DND-41 (cell line): ENCODE results near the gene TARS1.

Experiments used
- ATAC-seq: fragments of 200-7000 bp; cut with Tn5 transposase; 3 replicates; pipeline ENCODE4 v1.9.1; 2021; ENCODE audit warnings: low read depth; ENCODE audit not compliant: insufficient read depth
- DNase-seq: peaks from one replicate; pipeline ENCODE4 v3.0.0-alpha.2; 2020
- H2AFZ ChIP-seq: 2 replicates; pipeline ENCODE4 v1.6.0; 2012; ENCODE audit warnings: low read depth, low read length
- H3K27ac ChIP-seq: 2 replicates; pipeline ENCODE4 v1.5.1; 2012; ENCODE audit warnings: low read length, inconsistent platforms
- H3K27me3 ChIP-seq: fragments of 200-600 bp; sonication (generic); 2 replicates; pipeline ENCODE4 v1.6.0; 2012; ENCODE audit warnings: low read length, mild to moderate bottlenecking, inconsistent platforms; ENCODE audit not compliant: insufficient read depth, poor library complexity
- H3K36me3 ChIP-seq: 2 replicates; pipeline ENCODE4 v1.5.1; 2012; ENCODE audit warnings: low read length, inconsistent platforms; ENCODE audit not compliant: insufficient read depth
- H3K4me1 ChIP-seq: 2 replicates; pipeline ENCODE4 v1.5.1; 2012; ENCODE audit warnings: mild to moderate bottlenecking, low read length; ENCODE audit not compliant: insufficient read depth
- H3K4me2 ChIP-seq: 2 replicates; pipeline ENCODE4 v1.6.0; 2012; ENCODE audit warnings: mild to moderate bottlenecking, moderate library complexity, low read length, inconsistent platforms; ENCODE audit not compliant: insufficient read depth
- H3K4me3 ChIP-seq, 2 experiments: fragments of 200-600 bp in 1 of 2; shearing (Covaris generic) in 1 of 2; 2 replicates each; pipeline ENCODE4 v1.5.1; 2012 to 2016; ENCODE audit warnings: inconsistent platforms in 2 of 2, low read length in 2 of 2, mild to moderate bottlenecking in 2 of 2, low read depth in 1 of 2, moderate library complexity in 1 of 2
- H3K79me2 ChIP-seq: 2 replicates; pipeline ENCODE4 v1.6.0; 2012; ENCODE audit warnings: low read length, inconsistent platforms; ENCODE audit not compliant: insufficient read depth
- H3K9ac ChIP-seq: 2 replicates; pipeline ENCODE4 v1.6.0; 2012; ENCODE audit warnings: low read depth, mild to moderate bottlenecking, inconsistent platforms, low read length, moderate library complexity
- H3K9me3 ChIP-seq: 2 replicates; pipeline ENCODE4 v1.5.1; 2012; ENCODE audit warnings: low read length, moderate library complexity, mild to moderate bottlenecking, inconsistent platforms; ENCODE audit not compliant: insufficient read depth, severe bottlenecking
- H4K20me1 ChIP-seq: 2 replicates; pipeline ENCODE4 v1.6.0; 2012; ENCODE audit warnings: low read length; ENCODE audit not compliant: insufficient read depth
- EZH2 ChIP-seq: IDR thresholded peaks from 3 replicates; pipeline ENCODE4 v1.6.1; 2012; ENCODE audit warnings: borderline replicate concordance, low read depth, mild to moderate bottlenecking, moderate library complexity, low read length, inconsistent platforms; ENCODE audit not compliant: severe bottlenecking
- TF ChIP-seq, protein P1 (sequence below): IDR thresholded peaks from 2 replicates; pipeline ENCODE4 v1.5.1; 2012; ENCODE audit warnings: borderline replicate concordance, low read length, moderate library complexity, mild to moderate bottlenecking; ENCODE audit not compliant: poor library complexity, severe bottlenecking; ENCODE audit errors: extremely low read depth

Gene TARS1

GRCh38 chr5:33410221-33410620, 30.5 kb upstream of the TARS1 start:
- no peak for TF ChIP-seq EZH2
- TF ChIP-seq, protein P1, sequence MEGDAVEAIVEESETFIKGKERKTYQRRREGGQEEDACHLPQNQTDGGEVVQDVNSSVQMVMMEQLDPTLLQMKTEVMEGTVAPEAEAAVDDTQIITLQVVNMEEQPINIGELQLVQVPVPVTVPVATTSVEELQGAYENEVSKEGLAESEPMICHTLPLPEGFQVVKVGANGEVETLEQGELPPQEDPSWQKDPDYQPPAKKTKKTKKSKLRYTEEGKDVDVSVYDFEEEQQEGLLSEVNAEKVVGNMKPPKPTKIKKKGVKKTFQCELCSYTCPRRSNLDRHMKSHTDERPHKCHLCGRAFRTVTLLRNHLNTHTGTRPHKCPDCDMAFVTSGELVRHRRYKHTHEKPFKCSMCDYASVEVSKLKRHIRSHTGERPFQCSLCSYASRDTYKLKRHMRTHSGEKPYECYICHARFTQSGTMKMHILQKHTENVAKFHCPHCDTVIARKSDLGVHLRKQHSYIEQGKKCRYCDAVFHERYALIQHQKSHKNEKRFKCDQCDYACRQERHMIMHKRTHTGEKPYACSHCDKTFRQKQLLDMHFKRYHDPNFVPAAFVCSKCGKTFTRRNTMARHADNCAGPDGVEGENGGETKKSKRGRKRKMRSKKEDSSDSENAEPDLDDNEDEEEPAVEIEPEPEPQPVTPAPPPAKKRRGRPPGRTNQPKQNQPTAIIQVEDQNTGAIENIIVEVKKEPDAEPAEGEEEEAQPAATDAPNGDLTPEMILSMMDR, result no peak

DNA sequence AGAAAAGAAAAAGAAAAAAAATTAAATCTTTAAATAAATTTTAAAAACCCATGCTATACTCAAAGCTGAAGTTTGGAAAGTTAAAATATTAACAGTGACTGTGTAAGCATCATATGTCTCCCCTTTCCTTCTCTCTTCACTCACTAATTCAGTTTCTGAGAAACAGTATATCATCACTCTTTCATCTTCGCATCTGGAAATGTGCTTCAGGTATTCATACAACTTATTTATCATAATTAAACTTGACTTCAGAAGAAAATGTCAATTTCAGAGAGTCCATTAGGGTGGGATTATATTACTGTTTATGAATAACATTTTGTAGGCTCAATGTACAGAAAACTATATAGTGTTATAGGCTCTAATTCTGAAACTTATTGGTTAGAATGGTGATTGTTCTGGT, 29.3 kb upstream of the TARS1 start:
- H3K4me2 ChIP-seq, result no peak overlapping the region
- no peak overlapping the region for H3K27ac ChIP-seq
- ATAC-seq (no peak), DNase-seq (no peak)
- H3K79me2 ChIP-seq, result no peaks in the 10 kb centered on the region
- no peaks in the 10 kb centered on the region for H3K4me1 ChIP-seq
- H3K9ac ChIP-seq, result no peak overlapping the region
- TF ChIP-seq, protein P1, result no peak
- TF ChIP-seq EZH2, result no peak
- no peaks in the 10 kb centered on the region for H3K27me3 ChIP-seq
- no peak overlapping the region for H3K4me3 ChIP-seq
- no peak overlapping the region for H2AFZ ChIP-seq
- no peaks in the 10 kb centered on the region for H3K36me3 ChIP-seq
- no peaks in the 10 kb centered on the region for H3K9me3 ChIP-seq
- no peaks in the 10 kb centered on the region for H4K20me1 ChIP-seq

More at GRCh38 chr5:33410221-33410620, 30.5 kb upstream of the TARS1 start:
- Histone ChIP-seq H3K27ac (no peak overlapping the region), H3K27me3 (no peaks in the 10 kb centered on the region), H3K4me1 (no peaks in the 10 kb centered on the region), H2AFZ (no peak overlapping the region), H3K4me2 (no peak overlapping the region), H4K20me1 (no peaks in the 10 kb centered on the region), H3K79me2 (no peaks in the 10 kb centered on the region), H3K4me3 (no peak overlapping the region), H3K9ac (no peak overlapping the region), H3K36me3 (no peaks in the 10 kb centered on the region), H3K9me3 (no peaks in the 10 kb centered on the region)
- no peak for DNase-seq
- ATAC-seq, result no peak

DNA sequence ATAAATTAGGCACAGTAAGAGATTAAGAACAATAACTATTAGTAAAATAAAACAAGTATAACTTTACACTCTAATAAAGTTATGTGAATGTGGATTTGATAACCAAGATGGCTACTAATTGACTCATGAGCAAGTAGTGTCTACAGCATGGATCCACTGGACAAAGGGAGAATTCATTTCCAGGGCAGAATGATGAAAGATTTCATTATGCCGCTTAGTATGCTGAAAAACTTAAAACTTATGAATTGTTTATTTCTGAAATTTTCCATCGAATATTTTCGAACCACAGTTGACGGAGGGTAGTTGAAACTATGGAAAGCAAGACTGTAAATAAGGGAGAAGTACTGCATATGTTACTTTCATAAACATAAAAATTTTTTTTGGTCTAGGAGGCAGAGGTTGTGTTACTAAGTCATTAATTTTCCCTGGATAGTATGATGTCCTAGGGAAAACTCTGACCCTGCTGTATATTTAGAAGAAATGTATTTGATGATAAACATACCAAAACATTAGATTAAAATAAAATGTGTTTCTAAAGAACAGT, 24.9 kb upstream of the TARS1 start:
- H3K4me3 ChIP-seq, result no peak overlapping the region
- no peak overlapping the region for H3K9ac ChIP-seq
- H2AFZ ChIP-seq, result no peak overlapping the region
- no peak overlapping the region for H3K27ac ChIP-seq
- H3K4me2 ChIP-seq, result no peak overlapping the region
- H3K9me3 ChIP-seq, result no peaks in the 10 kb centered on the region
- no peaks in the 10 kb centered on the region for H3K36me3 ChIP-seq
- TF ChIP-seq, protein P1, result no peak
- TF ChIP-seq EZH2, result no peak
- H3K79me2 ChIP-seq, result no peaks in the 10 kb centered on the region
- H3K27me3 ChIP-seq, result no peaks in the 10 kb centered on the region
- DNase-seq (no peak), ATAC-seq (no peak)
- no peaks in the 10 kb centered on the region for H4K20me1 ChIP-seq
- H3K4me1 ChIP-seq, result no peaks in the 10 kb centered on the region

DNA sequence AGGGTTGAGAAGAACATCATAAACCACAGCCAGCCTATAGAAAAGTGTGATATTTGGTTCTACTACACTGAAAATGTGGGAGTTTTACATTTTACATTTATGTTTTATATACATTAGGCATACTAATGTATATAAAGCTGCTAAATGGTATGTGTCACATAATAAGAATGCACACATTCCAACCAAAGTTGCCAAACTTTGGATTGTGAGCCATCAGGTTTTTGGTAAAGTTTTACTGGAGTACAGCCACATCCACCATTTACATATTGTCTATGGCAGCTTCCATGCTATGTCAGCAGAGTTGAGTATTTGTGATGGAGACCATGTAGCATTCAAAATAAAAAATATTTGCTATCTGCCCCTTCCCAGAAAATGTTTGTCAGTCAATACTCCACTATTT, 23.1 kb upstream of the TARS1 start:
- no peak for ATAC-seq
- Histone ChIP-seq H3K9me3 (no peaks in the 10 kb centered on the region), H3K36me3 (no peaks in the 10 kb centered on the region), H4K20me1 (no peaks in the 10 kb centered on the region), H3K79me2 (no peaks in the 10 kb centered on the region), H3K27ac (no peak overlapping the region), H3K9ac (no peak overlapping the region), H3K27me3 (peaks cover 5% of the 10 kb centered on the region), H3K4me3 (no peak overlapping the region), H3K4me1 (no peaks in the 10 kb centered on the region), H3K4me2 (no peak overlapping the region), H2AFZ (no peak overlapping the region)
- TF ChIP-seq EZH2, result no peak
- TF ChIP-seq, protein P1, result no peak
- no peak for DNase-seq
